HCT116 (cell line): Measurements from ENCODE around the gene TTC39C. TPM values are rescaled to one million over a fixed set of nuclear protein-coding genes. Genes with fewer than 3 reads are reported as not detected.

Source experiments
- ATAC-seq: fragments of 200-7000 bp; cut with Tn5 transposase; 2 replicates; pipeline ENCODE4 v1.9.1; 2020; ENCODE audit warnings: mild to moderate bottlenecking, moderate library complexity
- BruUV-seq: library from RNA; stranded (reverse); fragments of 400-500 nt; replicated peaks from 2 replicates; lab custom pipeline; 2021; lab: Mats Ljungman, UMichigan
- CTCF ChIA-PET: fragments of 300-600 bp; sonication (Branson Sonifier 250); formaldehyde crosslinking; loops from one replicate; lab custom pipeline; 2021; ENCODE audit warnings: antibody characterized with exemption; lab: Charles Lee
- POLR2A ChIA-PET: fragments of 300-600, 350-600 bp; sonication (Branson Sonifier 250); formaldehyde crosslinking; loops from one replicate; lab custom pipeline; 2021; ENCODE audit warnings: antibody characterized with exemption; lab: Charles Lee
- RAD21 ChIA-PET, 2 experiments: fragments of 300-600 bp; sonication (Branson Sonifier 250); formaldehyde crosslinking; loops; one replicate each; lab custom pipeline; 2023; ENCODE audit warnings: low total read pairs in 2 of 2; ENCODE audit not compliant: uncharacterized antibody in 2 of 2, unreplicated experiment in 2 of 2, low non-redundant PET in 1 of 2; lab: Charles Lee
- DNase-seq: peaks from one replicate; pipeline ENCODE4 v3.0.0-alpha.2; 2010; ENCODE audit warnings: low read depth, low spot score
- H2AFZ ChIP-seq: fragments of 200-600 bp; shearing (Covaris generic), sonication (generic); 2 replicates; pipeline ENCODE4 v1.6.1; 2017; ENCODE audit warnings: low read depth, mixed run types, mixed read lengths, antibody characterized with exemption, low read length; ENCODE audit not compliant: poor library complexity, severe bottlenecking
- H3K27ac ChIP-seq: 2 replicates; pipeline ENCODE4 v1.5.1; 2012; ENCODE audit warnings: low read depth, low read length
- H3K27me3 ChIP-seq: fragments of 200-600 bp; sonication (generic); 2 replicates; pipeline ENCODE4 v1.6.1; 2016; ENCODE audit warnings: mixed run types, low read length, mixed read lengths; ENCODE audit not compliant: insufficient read depth
- H3K36me3 ChIP-seq, 2 experiments: fragments of 200-500 bp in 1 of 2; fragments of 200-600 bp in 1 of 2; sonication (Bioruptor generic) in 1 of 2; sonication (generic) in 1 of 2; 2 replicates each; pipeline versions ENCODE4 v1.5.1 to v1.6.1; 2014 to 2016; ENCODE audit warnings: low read length in 2 of 2, inconsistent platforms in 1 of 2, mixed read lengths in 1 of 2, mixed run types in 1 of 2; ENCODE audit not compliant: insufficient read depth in 2 of 2, control insufficient read depth in 1 of 2
- H3K4me1 ChIP-seq, 2 experiments: fragments of 200-600 bp in 1 of 2; sonication (generic) in 1 of 2; 2 replicates each; pipeline versions ENCODE4 v1.5.1 to v1.6.1; 2012 to 2017; ENCODE audit warnings: low read length in 2 of 2, inconsistent platforms in 1 of 2, mild to moderate bottlenecking in 1 of 2, mixed read lengths in 1 of 2, mixed run types in 1 of 2, moderate library complexity in 1 of 2; ENCODE audit not compliant: insufficient read depth in 2 of 2, control insufficient read depth in 1 of 2
- H3K4me2 ChIP-seq: fragments of 200-600 bp; sonication (generic); 2 replicates; pipeline ENCODE4 v1.6.1; 2017; ENCODE audit warnings: mixed run types, low read length, mixed read lengths
- H3K4me3 ChIP-seq, 2 experiments: fragments of 200-600 bp in 1 of 2; sonication (generic) in 1 of 2; replicated peaks in 1 of 2; 2 replicates each; pipeline ENCODE4 v1.5.1; 2011 to 2016; ENCODE audit warnings: low read length in 2 of 2, control low read depth in 1 of 2, low read depth in 1 of 2, mild to moderate bottlenecking in 1 of 2, mixed read lengths in 1 of 2, mixed run types in 1 of 2
- H3K79me2 ChIP-seq: fragments of 200-600 bp; sonication (generic); 2 replicates; pipeline ENCODE4 v1.6.1; 2017; ENCODE audit warnings: mild to moderate bottlenecking, mixed run types, low read length, moderate library complexity, mixed read lengths; ENCODE audit not compliant: insufficient read depth
- H3K9ac ChIP-seq: fragments of 200-600 bp; sonication (generic); 2 replicates; pipeline ENCODE4 v1.6.1; 2016; ENCODE audit warnings: low read length, mixed read lengths
- H3K9me2 ChIP-seq: fragments of 200-600 bp; sonication (generic), shearing (Covaris generic); 2 replicates; pipeline ENCODE4 v1.6.1; 2017; ENCODE audit warnings: mixed run types, mild to moderate bottlenecking, moderate library complexity; ENCODE audit not compliant: insufficient read depth
- H3K9me3 ChIP-seq, 2 experiments: fragments of 200-500 bp in 1 of 2; fragments of 200-600 bp in 1 of 2; sonication (Bioruptor generic) in 1 of 2; sonication (generic) in 1 of 2; 2 replicates each; pipeline ENCODE4 v1.6.1; 2014 to 2017; ENCODE audit warnings: low read length in 2 of 2, mixed read lengths in 2 of 2, inconsistent platforms in 1 of 2, low read depth in 1 of 2, mild to moderate bottlenecking in 1 of 2, mixed run types in 1 of 2, moderate library complexity in 1 of 2; ENCODE audit not compliant: control insufficient read depth in 1 of 2, insufficient read depth in 1 of 2
- H4K20me1 ChIP-seq: fragments of 200-600 bp; sonication (generic), shearing (Covaris generic); 2 replicates; pipeline ENCODE4 v1.6.1; 2017; ENCODE audit warnings: mixed run types, mild to moderate bottlenecking, moderate library complexity; ENCODE audit not compliant: insufficient read depth
- EZH2 ChIP-seq: fragments of 200-600 bp; sonication (generic); IDR thresholded peaks from 2 replicates; pipeline ENCODE4 v1.6.1; 2017; ENCODE audit warnings: antibody characterized with exemption, mixed run types
- FOSL1 ChIP-seq: IDR thresholded peaks from 2 replicates; pipeline ENCODE4 v1.6.1; 2012; ENCODE audit warnings: low read depth
- SP1 ChIP-seq: IDR thresholded peaks from 2 replicates; pipeline ENCODE4 v1.6.1; 2012; ENCODE audit warnings: low read depth
- YY1 ChIP-seq: IDR thresholded peaks from 2 replicates; pipeline ENCODE4 v1.6.1; 2011; ENCODE audit warnings: low read length, low read depth, moderate library complexity, mild to moderate bottlenecking; ENCODE audit not compliant: insufficient replicate concordance; ENCODE audit errors: extremely low read depth
- ZNF274 ChIP-seq: fragments of 200-500 bp; sonication (Bioruptor generic); IDR thresholded peaks from 2 replicates; pipeline ENCODE4 v1.6.1; 2014; ENCODE audit warnings: mild to moderate bottlenecking, low read depth, low read length, inconsistent platforms
- intact Hi-C: fragments of 100-400 bp; cut with micrococcal nuclease; formaldehyde crosslinking; loops from 2 replicates; pipeline ENCODE4 v1.10.0; 2022
- total RNA-seq: library from RNA; stranded (reverse); gene quantifications from one replicate; pipeline ENCODE4 v1.2.1, GENCODE V29; 2021; ENCODE audit not compliant: unreplicated experiment
- TF ChIP-seq, protein P1 (sequence below), 3 experiments: fragments of 200-600 bp in 1 of 3; sonication (generic) in 1 of 3; IDR thresholded peaks in 2 of 3; conservative IDR thresholded peaks in 1 of 3; 2 replicates each; pipeline ENCODE4 v1.5.1; 2012 to 2017; ENCODE audit warnings: low read depth in 2 of 3, low read length in 2 of 3, antibody characterized with exemption in 1 of 3, borderline replicate concordance in 1 of 3, control low read depth in 1 of 3, mild to moderate bottlenecking in 1 of 3, mixed read lengths in 1 of 3, mixed run types in 1 of 3, moderate library complexity in 1 of 3; ENCODE audit not compliant: insufficient read depth in 1 of 3
- TF ChIP-seq, protein P2 (sequence below): IDR thresholded peaks from 2 replicates; pipeline ENCODE4 v1.6.1; 2012
- TF ChIP-seq, protein P3 (sequence below): IDR thresholded peaks from 2 replicates; pipeline ENCODE4 v1.6.1; 2011; ENCODE audit warnings: mild to moderate bottlenecking, low read length, moderate library complexity; ENCODE audit not compliant: insufficient replicate concordance; ENCODE audit errors: extremely low read depth

TTC39C gene
- total RNA-seq, 1 experiment from 2014 or later: 24.8 TPM

DNA sequence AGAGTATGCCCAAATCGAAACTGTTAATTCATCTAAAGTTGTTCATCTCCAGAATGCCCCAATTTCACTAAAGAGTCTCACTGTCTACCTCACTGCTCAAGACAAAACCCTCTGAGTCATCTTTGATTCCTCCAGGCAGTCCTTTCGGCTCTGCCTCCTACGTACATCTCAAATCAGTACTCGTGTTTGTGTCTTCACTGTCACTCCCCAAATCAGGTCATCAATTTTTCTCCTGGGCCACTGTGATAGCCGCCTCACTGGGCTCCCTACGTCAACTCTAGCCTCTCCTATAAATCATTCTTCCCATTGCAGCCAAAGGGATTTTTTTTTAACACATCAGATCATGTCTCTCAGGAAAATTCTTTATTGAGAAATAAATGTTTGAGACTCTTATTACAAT lies 42.1 kb upstream of the TTC39C start:
- ChIA-PET RAD21 (no interaction called here), POLR2A (no interaction called here), CTCF (no interaction called here)
- Histone ChIP-seq H3K9me3 (no peaks in the 10 kb centered on the region), H3K27ac (no peak overlapping the region), H3K9me2 (no peaks in the 10 kb centered on the region), H3K4me2 (no peak overlapping the region), H2AFZ (no peak overlapping the region), H4K20me1 (no peaks in the 10 kb centered on the region), H3K4me3 (no peak overlapping the region), H3K9ac (no peak overlapping the region), H3K36me3 (no peaks in the 10 kb centered on the region), H3K79me2 (no peaks in the 10 kb centered on the region), H3K4me1 (no peaks in the 10 kb centered on the region), H3K27me3 (no peaks in the 10 kb centered on the region)
- no peak for DNase-seq
- intact Hi-C loops: no loop called here
- no peak for ATAC-seq
- BruUV-seq: no TSS peak
- TF ChIP-seq SP1 (no peak), YY1 (no peak), FOSL1 (no peak), EZH2 (no peak)
- TF ChIP-seq, protein P1, sequence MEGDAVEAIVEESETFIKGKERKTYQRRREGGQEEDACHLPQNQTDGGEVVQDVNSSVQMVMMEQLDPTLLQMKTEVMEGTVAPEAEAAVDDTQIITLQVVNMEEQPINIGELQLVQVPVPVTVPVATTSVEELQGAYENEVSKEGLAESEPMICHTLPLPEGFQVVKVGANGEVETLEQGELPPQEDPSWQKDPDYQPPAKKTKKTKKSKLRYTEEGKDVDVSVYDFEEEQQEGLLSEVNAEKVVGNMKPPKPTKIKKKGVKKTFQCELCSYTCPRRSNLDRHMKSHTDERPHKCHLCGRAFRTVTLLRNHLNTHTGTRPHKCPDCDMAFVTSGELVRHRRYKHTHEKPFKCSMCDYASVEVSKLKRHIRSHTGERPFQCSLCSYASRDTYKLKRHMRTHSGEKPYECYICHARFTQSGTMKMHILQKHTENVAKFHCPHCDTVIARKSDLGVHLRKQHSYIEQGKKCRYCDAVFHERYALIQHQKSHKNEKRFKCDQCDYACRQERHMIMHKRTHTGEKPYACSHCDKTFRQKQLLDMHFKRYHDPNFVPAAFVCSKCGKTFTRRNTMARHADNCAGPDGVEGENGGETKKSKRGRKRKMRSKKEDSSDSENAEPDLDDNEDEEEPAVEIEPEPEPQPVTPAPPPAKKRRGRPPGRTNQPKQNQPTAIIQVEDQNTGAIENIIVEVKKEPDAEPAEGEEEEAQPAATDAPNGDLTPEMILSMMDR (IDR thresholded peaks at IDR 0.05 in 2 of 3, conservative IDR thresholded peaks at IDR 0.05 in 1 of 3; ENCODE audit: borderline replicate concordance in 1 of 3, insufficient read depth in 1 of 3, low read depth in 2 of 3, low read length in 2 of 3): no peak

DNA sequence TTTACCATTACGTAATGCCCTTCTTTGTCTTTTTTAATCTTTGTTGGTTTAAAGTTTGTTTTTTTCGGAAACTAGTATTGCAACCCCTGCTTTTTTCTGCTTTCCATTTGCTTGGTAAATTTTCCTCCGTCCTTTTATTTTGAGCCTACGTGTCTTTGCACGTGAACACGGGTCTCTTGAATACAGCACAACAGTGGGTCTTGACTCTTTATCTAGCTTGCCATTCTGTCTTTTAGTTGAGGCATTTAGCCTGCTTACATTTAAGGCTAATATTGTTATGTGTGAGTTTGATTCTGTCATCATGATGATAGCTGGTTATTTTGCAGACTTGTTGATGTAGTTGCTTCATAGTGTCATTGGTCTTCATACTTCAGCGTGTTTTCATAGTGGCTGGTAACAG lies 37.5 kb upstream of the TTC39C start:
- H2AFZ ChIP-seq: no peak overlapping the region
- no peak for DNase-seq
- ChIA-PET RAD21 (no interaction called here), CTCF (no interaction called here), POLR2A (no interaction called here)
- intact Hi-C loops: no loop called here
- H3K79me2 ChIP-seq: no peaks in the 10 kb centered on the region
- BruUV-seq: no TSS peak
- H3K4me2 ChIP-seq: no peak overlapping the region
- H3K9ac ChIP-seq: no peak overlapping the region
- no peaks in the 10 kb centered on the region for H3K36me3 ChIP-seq
- H3K4me1 ChIP-seq: peaks cover 0 to under 1% of the 10 kb centered on the region in 2 experiments; a peak in 1 of 4 replicates
- no peaks in the 10 kb centered on the region for H3K9me2 ChIP-seq
- no peaks in the 10 kb centered on the region for H3K9me3 ChIP-seq
- H3K27me3 ChIP-seq: no peaks in the 10 kb centered on the region
- no peak overlapping the region for H3K27ac ChIP-seq
- no peak for ATAC-seq
- no peaks in the 10 kb centered on the region for H4K20me1 ChIP-seq
- no peak overlapping the region for H3K4me3 ChIP-seq
- TF ChIP-seq FOSL1 (no peak), SP1 (no peak), ZNF274 (no peak), EZH2 (no peak)
- TF ChIP-seq, protein P1 (IDR thresholded peaks at IDR 0.05 in 2 of 3, conservative IDR thresholded peaks at IDR 0.05 in 1 of 3; ENCODE audit: borderline replicate concordance in 1 of 3, insufficient read depth in 1 of 3, low read depth in 2 of 3, low read length in 2 of 3): no peak
- TF ChIP-seq, protein P2, sequence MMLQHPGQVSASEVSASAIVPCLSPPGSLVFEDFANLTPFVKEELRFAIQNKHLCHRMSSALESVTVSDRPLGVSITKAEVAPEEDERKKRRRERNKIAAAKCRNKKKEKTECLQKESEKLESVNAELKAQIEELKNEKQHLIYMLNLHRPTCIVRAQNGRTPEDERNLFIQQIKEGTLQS: no peak
- TF ChIP-seq, protein P3, sequence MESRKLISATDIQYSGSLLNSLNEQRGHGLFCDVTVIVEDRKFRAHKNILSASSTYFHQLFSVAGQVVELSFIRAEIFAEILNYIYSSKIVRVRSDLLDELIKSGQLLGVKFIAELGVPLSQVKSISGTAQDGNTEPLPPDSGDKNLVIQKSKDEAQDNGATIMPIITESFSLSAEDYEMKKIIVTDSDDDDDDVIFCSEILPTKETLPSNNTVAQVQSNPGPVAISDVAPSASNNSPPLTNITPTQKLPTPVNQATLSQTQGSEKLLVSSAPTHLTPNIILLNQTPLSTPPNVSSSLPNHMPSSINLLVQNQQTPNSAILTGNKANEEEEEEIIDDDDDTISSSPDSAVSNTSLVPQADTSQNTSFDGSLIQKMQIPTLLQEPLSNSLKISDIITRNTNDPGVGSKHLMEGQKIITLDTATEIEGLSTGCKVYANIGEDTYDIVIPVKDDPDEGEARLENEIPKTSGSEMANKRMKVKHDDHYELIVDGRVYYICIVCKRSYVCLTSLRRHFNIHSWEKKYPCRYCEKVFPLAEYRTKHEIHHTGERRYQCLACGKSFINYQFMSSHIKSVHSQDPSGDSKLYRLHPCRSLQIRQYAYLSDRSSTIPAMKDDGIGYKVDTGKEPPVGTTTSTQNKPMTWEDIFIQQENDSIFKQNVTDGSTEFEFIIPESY: no peak
